Peyer's patch (tissue), 4 donors: ENCODE results near the gene IGFBP6.

Experiments used
- CTCF ChIP-seq, 6 experiments: fragments of 450-650 bp in 4 of 6; fragments of 200-600 bp in 2 of 6; sonication (generic) in 1 of 6; IDR thresholded peaks; one replicate each; pipeline ENCODE4 v1.5.1; 2017 to 2019; ENCODE audit warnings: antibody characterized with exemption in 6 of 6, mild to moderate bottlenecking in 3 of 6, moderate library complexity in 1 of 6
- POLR2A ChIP-seq, 2 donors: fragments of 450-650 bp; IDR thresholded peaks; one replicate each; pipeline ENCODE4 v1.5.1; 2017; ENCODE audit warnings: antibody characterized with exemption in 2 of 2, mild to moderate bottlenecking in 2 of 2, moderate library complexity in 2 of 2

GRCh38 chr12:53056296-53056695, 41.2 kb upstream of the IGFBP6 start:
- no peak for TF ChIP-seq CTCF (IDR thresholded peaks at IDR 0.05)
- TF ChIP-seq POLR2A (IDR thresholded peaks at IDR 0.05): no peak
